CD4-positive, alpha-beta T cell treated with Interleukin-17A for 4 hours (primary cell): ENCODE results near the gene MCFD2.

Experiments
- DNase-seq: peaks from one replicate; pipeline ENCODE4 v3.0.0-alpha.2; 2020; ENCODE audit warnings: mixed read lengths

Gene MCFD2

DNA sequence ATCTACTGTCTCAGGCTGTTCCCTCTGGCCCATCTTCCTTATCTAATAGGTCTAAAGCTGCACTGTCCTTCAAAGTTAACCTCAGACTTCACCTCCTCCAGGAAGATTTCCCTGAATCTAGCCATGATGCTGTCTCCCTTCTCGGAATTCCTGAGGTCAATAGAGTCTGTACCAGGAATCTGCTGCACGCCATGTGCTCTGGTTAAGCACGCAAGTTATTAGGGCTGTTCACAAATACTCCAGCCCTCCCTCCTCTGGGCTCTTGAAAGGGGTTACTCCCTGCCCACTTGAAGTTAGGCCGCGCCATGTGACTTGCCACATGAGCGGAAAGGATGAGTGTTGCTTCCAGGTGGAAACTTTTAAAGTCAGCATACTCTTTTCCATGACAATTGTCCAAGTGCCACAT is 43.6 kb downstream of the MCFD2 start:
- DNase-seq, result no peak

GRCh38 chr2:46870051-46870839 is 45.4 kb downstream of the MCFD2 start:
- DNase-seq, result no peak

DNA sequence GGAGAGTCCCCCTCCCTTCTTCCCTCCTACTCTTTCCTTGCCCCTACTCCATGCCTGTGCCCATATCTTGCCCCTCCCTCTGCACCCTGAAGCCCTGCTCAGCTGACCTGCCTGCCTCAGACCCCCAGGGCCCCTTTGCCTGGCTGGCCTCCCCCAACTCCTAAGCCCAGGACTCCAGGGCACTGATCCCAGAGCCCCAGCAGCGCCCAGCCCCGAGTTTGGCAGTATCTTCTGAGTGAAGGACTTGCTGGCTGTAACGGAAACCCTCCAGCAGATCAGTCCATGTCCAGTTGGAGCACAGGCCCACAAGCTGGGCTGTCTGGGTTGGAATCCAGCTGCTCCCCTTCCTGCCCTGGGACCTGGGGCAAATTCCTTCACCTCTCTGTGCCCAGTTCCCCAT is 46.0 kb downstream of the MCFD2 start:
- DNase-seq, result no peak

DNA sequence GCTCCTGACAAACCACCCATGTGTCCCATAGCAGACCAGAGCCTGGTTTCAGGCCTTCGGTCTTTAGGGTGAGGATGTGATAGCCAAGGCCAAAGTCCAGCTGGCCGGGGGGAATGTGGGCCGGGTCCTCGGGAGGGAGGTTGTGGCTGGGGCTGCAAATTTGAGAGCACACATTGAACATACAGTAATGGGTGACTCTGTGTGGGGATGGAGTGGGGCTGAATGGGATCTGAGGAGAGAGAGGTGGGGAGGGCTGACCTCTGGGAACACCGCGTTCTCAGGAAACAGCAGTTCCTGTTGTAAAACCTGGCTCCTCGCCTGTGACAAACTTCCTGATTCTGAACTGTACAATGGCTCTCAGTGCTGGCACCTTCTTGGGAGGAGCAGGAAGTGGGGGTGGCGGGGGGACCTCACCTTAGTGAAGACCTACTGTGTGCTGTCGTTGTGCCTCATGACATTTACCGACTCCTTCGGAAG is 48.8 kb downstream of the MCFD2 start:
- no peak for DNase-seq

DNA sequence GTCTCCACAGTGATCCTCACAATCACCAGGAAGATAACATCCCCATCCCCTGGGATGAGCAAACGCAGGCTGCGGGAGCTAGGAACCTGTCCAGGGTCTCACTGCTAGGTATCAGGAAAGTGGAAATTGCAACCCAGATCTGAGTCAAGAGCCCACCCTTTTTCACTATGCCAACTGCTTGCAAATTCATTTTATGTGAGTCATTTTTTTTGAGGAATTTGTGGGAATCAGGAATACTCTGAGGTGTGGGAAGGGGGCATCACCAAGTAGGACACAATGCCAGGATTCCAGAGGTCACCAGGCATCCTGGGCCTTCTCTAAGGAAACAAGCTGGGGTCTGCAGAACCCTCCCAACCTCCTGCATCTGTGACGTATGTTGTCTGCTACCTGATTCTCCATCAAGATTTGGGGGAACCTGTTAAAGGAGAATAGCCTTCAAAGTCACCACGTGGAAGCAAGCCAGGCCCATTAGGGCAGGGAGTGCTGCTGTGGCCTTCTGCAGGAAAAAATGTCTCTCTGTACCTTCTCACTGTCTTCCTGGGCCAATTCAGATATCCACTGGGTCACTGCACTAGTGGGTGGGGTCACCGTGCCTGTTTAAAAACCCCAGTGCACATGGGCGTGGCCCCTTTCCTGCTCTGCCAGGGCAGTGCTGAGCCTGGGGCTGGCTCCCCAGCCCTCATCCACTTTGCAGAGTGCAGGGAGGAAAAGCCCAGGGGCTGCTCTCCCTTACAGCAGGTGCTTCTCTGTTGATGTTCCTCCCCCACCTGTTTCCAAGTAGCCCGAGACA is 50.2 kb downstream of the MCFD2 start:
- DNase-seq, result no peak

DNA sequence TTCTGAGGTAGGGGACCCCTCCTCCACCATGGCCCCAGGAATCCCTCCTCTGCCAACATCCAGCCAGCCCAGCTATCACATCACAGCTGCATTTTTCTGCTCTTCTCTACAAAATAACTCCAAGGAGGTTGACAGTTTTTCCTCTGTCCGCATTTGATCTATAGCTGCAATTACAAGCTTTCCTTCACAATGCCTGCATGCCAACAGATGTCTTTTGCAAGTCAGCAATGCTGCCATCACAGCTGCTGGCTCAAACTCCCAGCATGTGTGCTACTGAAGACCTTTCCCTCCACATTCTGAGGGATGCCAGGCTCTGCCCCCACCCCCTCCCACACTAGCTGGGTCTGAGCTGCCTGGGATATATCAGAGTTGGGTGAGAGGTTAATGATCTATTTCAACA is 51.7 kb downstream of the MCFD2 start:
- no peak for DNase-seq

DNA sequence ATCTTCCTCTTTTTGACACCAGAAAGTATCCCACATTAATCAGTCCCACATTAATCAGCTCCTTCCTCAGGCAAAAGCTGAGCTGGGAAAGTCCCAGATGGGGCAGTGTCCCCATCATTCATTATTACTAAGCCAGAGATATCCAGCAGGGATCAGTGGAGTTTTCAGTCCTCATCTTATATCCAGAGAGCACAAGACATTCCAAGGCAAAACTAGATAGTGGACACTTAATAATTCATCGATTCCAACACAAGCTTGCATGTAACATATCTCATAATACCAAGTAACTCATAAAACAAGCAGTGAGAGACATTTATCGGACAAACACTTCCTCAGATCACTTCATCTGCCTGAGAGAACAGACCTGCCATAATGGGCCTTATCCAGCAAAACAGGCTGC is 53.1 kb downstream of the MCFD2 start:
- DNase-seq, result no peak

GRCh38 chr2:46861916-46862315 is 53.7 kb downstream of the MCFD2 start:
- DNase-seq, result no peak

DNA sequence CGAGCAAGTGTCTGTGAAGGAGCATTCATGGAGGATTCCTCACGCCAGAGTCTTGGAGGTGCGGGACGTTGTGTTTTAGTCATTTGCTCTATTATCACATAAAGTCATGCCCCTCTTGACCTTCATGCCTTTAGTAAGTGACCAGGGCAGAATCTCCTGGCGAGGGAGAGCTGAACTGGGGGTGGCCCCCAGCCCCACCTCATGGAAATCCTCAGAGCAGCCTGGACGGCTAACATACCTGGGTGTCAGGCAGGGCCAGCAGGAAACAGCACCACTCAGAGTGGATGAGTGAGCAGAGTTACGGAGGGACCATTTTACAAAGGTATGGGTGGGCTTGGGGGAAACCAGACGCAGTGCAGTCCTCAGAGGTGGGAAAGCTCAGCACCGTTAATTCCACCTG is 56.1 kb downstream of the MCFD2 start:
- no peak for DNase-seq

GRCh38 chr2:46858702-46859090 is 56.9 kb downstream of the MCFD2 start:
- DNase-seq, result no peak

- no peak for DNase-seq
Measured at GRCh38 chr2:46857871-46858701, 57.5 kb downstream of the MCFD2 start.

DNA sequence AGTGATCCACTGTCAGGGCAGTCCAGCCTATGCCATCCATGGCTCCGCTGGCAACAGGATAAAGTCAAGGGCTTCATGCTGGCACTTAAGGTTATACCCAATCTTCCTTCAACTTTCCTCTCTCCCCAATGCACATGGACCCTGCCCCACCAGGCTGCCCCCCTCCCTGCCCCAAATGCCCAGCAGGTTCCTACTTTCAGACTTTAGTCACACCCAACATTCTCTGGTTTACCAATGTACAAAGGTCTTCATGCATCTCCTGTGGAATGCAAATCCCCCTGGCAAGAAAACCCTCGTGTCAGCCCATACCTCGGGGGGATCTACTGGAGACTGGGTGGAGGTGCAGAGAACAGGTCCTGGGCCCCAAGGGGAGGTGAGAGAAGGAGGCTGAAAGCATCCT is 59.3 kb downstream of the MCFD2 start:
- DNase-seq, result no peak

GRCh38 chr2:46855805-46856204 is 59.8 kb downstream of the MCFD2 start:
- DNase-seq, result no peak

- DNase-seq, result no peak
Measured at GRCh38 chr2:46854260-46854659, 61.3 kb downstream of the MCFD2 start.

GRCh38 chr2:46852598-46852997 is 63.0 kb downstream of the MCFD2 start:
- no peak for DNase-seq

- DNase-seq, result no peak
Measured at GRCh38 chr2:46852124-46852523, 63.5 kb downstream of the MCFD2 start.
